ENCODE results near the gene SLC25A11. TPM values are rescaled to one million over a fixed set of nuclear protein-coding genes. Genes with fewer than 3 reads are reported as not detected.
A peak's percentile ranks its signal among the peaks of the same experiment; 100 is the strongest.

SLC25A11 gene
- total and polyA plus RNA-seq, 2 experiments from 2014 or later, result 59.5 to 78.7 TPM

DNA sequence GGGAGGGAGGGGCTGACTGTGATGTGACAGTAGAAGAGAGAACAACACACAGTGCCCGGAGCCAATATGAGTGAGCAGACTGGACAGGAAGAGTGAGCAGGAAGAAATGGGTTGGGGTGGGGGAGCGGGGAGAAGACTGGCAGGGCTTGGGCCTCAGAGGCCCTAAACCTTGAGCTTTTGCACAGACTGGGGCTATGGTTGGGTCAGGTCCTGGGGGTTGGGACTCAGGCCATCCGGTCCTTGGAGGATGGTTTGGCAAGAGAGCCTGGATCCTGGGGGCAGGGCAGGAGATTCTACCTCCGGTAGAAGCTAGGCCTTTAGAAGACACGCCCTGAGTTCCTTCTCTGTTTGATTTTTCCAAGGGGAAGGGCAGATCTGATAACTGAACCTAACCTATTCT, 46.6 kb upstream of the SLC25A11 start:
- TF ChIP-seq, protein P1, sequence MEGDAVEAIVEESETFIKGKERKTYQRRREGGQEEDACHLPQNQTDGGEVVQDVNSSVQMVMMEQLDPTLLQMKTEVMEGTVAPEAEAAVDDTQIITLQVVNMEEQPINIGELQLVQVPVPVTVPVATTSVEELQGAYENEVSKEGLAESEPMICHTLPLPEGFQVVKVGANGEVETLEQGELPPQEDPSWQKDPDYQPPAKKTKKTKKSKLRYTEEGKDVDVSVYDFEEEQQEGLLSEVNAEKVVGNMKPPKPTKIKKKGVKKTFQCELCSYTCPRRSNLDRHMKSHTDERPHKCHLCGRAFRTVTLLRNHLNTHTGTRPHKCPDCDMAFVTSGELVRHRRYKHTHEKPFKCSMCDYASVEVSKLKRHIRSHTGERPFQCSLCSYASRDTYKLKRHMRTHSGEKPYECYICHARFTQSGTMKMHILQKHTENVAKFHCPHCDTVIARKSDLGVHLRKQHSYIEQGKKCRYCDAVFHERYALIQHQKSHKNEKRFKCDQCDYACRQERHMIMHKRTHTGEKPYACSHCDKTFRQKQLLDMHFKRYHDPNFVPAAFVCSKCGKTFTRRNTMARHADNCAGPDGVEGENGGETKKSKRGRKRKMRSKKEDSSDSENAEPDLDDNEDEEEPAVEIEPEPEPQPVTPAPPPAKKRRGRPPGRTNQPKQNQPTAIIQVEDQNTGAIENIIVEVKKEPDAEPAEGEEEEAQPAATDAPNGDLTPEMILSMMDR (IDR thresholded peaks at IDR 0.05; ENCODE audit: poor library complexity), result no peak
- Histone ChIP-seq H3K4me3 (peak overlapping the region; percentile 73), H3K27ac (peak overlapping the region; percentile 84), H3K27me3 (no peaks in the 10 kb centered on the region), H3K9me2 (replicated peaks; ENCODE audit: insufficient read depth) (no peaks in the 10 kb centered on the region), H3K4me1 (ENCODE audit: insufficient read depth) (peaks cover 10% of the 10 kb centered on the region), H2AFZ (no peak overlapping the region), H3K36me3 (replicated peaks; ENCODE audit: insufficient read depth, low read depth) (no peaks in the 10 kb centered on the region), H3K4me2 (peak overlapping the region; percentile 92), H4K20me1 (ENCODE audit: insufficient read depth, poor library complexity, severe bottlenecking) (no peaks in the 10 kb centered on the region), H3K9me3 (ENCODE audit: low read depth) (no peaks in the 10 kb centered on the region), H3K79me2 (peaks cover 12% of the 10 kb centered on the region)
- DNase-seq (ENCODE audit: low spot score), result peak; percentile 27
- 58% methylated on average over 5 of the region's 5 CpGs for WGBS (ENCODE audit: low lambda C conversion rate, missing lambda C conversion rate)

- no peak overlapping the region for H3K27ac ChIP-seq
- no peaks in the 10 kb centered on the region for H3K9me3 ChIP-seq (ENCODE audit: low read depth)
- H3K4me3 ChIP-seq, result no peak overlapping the region
- no peaks in the 10 kb centered on the region for H4K20me1 ChIP-seq (ENCODE audit: insufficient read depth, poor library complexity, severe bottlenecking)
- no peaks in the 10 kb centered on the region for H3K36me3 ChIP-seq (replicated peaks; ENCODE audit: insufficient read depth, low read depth)
- no peaks in the 10 kb centered on the region for H3K27me3 ChIP-seq
- no peaks in the 10 kb centered on the region for H3K9me2 ChIP-seq (replicated peaks; ENCODE audit: insufficient read depth)
- 94% methylated on average over 5 of the region's 5 CpGs for WGBS (ENCODE audit: low lambda C conversion rate, missing lambda C conversion rate)
- H3K4me1 ChIP-seq (ENCODE audit: insufficient read depth), result peaks cover 3% of the 10 kb centered on the region
- TF ChIP-seq EZH2phosphoT487 (IDR thresholded peaks at IDR 0.05; ENCODE audit: low read depth, severe bottlenecking, unreplicated experiment) (no peak), EZH2 (IDR thresholded peaks at IDR 0.05; ENCODE audit: borderline replicate concordance) (no peak)
- TF ChIP-seq, protein P1 (IDR thresholded peaks at IDR 0.05; ENCODE audit: poor library complexity), result no peak
- no peak overlapping the region for H2AFZ ChIP-seq
- peaks cover 7% of the 10 kb centered on the region for H3K79me2 ChIP-seq
- H3K4me2 ChIP-seq, result no peak overlapping the region
- DNase-seq (ENCODE audit: low spot score), result no peak
Measured at GRCh38 chr17:4982305-4982704, 42.5 kb upstream of the SLC25A11 start.

DNA sequence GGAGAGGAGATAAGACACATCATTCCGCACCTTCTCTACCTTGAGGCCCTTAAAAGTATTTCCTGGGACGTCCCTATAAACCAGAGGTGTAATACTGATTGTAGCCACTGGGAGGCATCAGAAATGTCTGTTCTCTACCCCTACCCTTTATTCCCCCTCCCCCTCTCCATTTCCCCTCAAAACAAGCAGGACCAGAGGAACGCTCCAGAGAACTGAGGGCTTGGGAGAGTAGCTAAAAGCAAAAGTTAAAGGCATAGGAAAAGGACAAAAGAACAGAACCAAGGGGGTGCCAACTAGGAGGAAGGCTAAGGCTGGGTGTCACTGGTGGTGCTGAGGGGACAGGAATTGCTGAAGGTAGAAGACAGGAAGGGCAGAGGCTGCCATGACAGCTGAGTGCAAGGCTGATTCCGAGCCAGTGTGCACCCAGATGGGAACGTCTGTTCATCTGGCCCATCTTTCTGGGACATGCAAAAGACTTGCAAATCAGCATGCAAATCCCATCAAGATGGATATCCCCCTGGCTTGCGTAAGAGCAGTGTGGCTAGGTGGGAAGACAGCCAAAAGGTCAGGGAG, 40.9 kb upstream of the SLC25A11 start:
- no peak for TF ChIP-seq EZH2phosphoT487 (IDR thresholded peaks at IDR 0.05; ENCODE audit: low read depth, severe bottlenecking, unreplicated experiment)
- TF ChIP-seq, protein P1 (IDR thresholded peaks at IDR 0.05; ENCODE audit: poor library complexity), result peak; percentile 63
- Histone ChIP-seq H3K4me2 (no peak overlapping the region), H4K20me1 (ENCODE audit: insufficient read depth, poor library complexity, severe bottlenecking) (no peaks in the 10 kb centered on the region), H3K4me1 (ENCODE audit: insufficient read depth) (peaks cover 3% of the 10 kb centered on the region), H3K9me2 (replicated peaks; ENCODE audit: insufficient read depth) (no peaks in the 10 kb centered on the region), H3K27ac (no peak overlapping the region), H3K4me3 (no peak overlapping the region), H3K79me2 (peaks cover under 1% of the 10 kb centered on the region), H3K9me3 (ENCODE audit: low read depth) (no peaks in the 10 kb centered on the region), H3K27me3 (no peaks in the 10 kb centered on the region), H2AFZ (no peak overlapping the region), H3K36me3 (replicated peaks; ENCODE audit: insufficient read depth, low read depth) (no peaks in the 10 kb centered on the region)
- peak; percentile 81 for DNase-seq (ENCODE audit: low spot score)
- WGBS (ENCODE audit: low lambda C conversion rate, missing lambda C conversion rate), result 46% methylated on average over 6 of the region's 6 CpGs

DNA sequence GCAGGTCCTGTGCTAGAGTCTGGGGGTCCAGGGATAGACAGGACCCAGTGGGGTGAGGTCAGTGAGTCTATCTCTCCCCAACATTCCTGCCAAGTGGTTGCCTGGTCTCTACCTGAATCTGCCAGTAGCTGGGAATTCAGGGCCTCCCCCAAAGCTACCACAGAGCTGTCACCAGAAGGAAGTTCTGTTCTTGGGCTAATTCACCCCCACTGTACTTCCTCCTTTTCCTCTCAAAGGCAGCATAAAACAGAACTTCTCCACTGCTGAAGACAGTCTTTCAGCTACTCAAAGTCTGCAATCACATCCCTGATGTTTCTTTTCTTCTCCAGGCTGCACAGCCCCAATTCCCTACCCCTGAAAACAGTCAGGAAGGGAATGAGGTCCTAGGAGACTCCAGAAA, 38.9 kb upstream of the SLC25A11 start:
- no peaks in the 10 kb centered on the region for H3K79me2 ChIP-seq
- H3K9me2 ChIP-seq (replicated peaks; ENCODE audit: insufficient read depth), result no peaks in the 10 kb centered on the region
- peaks cover 3% of the 10 kb centered on the region for H3K4me1 ChIP-seq (ENCODE audit: insufficient read depth)
- no peak overlapping the region for H3K27ac ChIP-seq
- H3K36me3 ChIP-seq (replicated peaks; ENCODE audit: insufficient read depth, low read depth), result no peaks in the 10 kb centered on the region
- no peaks in the 10 kb centered on the region for H3K27me3 ChIP-seq
- H3K4me3 ChIP-seq, result no peak overlapping the region
- no peak overlapping the region for H2AFZ ChIP-seq
- H3K9me3 ChIP-seq (ENCODE audit: low read depth), result no peaks in the 10 kb centered on the region
- no peak for DNase-seq (ENCODE audit: low spot score)
- H4K20me1 ChIP-seq (ENCODE audit: insufficient read depth, poor library complexity, severe bottlenecking), result no peaks in the 10 kb centered on the region
- no peak for TF ChIP-seq EZH2 (IDR thresholded peaks at IDR 0.05; ENCODE audit: borderline replicate concordance)
- no peak overlapping the region for H3K4me2 ChIP-seq
